Activated CD4-positive, alpha-beta T cell treated with anti-CD3 and anti-CD28 coated beads, Interleukin-2, amount 50 U/mL, for 16 hours (primary cell): ENCODE data around the gene HEMK1.
A peak's percentile ranks its signal among the peaks of the same experiment; 100 is the strongest.

Experiments used
- DNase-seq: peaks from one replicate; pipeline ENCODE4 v3.0.0-alpha.2; 2020

The HEMK1 gene

DNA sequence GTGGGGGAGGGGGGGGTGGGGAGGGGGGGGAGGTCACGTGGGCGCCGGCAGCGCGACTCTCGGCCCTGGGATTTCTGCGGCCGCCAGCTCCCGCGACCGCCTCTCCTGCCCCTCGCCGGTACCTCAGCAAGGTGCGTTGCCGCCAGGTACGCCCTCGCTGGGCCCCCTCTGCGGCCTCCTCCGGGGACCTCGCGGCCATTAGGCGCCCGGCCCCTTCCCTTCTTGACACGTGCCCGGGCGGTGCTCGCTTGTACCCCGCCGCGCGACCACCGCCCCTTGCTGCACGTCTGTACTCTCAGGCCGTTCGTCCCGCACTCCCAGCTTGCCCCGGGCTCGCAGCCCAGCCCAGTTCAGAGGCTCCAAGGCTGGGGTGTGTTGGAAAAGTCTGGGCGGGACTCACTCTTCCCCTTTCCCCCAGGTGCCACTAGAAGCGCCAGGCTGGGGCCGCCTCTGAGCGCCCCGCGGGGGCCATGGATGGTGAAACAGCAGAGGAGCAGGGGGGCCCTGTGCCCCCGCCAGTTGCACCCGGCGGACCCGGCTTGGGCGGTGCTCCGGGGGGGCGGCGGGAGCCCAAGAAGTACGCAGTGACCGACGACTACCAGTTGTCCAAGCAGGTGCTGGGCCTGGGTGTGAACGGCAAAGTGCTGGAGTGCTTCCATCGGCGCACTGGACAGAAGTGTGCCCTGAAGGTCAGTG lies 47.9 kb downstream of the HEMK1 start, which contains the start of gene MAPKAPK3:
MAPKAPK3 (plus strand) TSS at position 56 of the 696 bp plus-strand sequence; CDS start at position 471, 415 bp downstream.
- no peak for DNase-seq

DNA sequence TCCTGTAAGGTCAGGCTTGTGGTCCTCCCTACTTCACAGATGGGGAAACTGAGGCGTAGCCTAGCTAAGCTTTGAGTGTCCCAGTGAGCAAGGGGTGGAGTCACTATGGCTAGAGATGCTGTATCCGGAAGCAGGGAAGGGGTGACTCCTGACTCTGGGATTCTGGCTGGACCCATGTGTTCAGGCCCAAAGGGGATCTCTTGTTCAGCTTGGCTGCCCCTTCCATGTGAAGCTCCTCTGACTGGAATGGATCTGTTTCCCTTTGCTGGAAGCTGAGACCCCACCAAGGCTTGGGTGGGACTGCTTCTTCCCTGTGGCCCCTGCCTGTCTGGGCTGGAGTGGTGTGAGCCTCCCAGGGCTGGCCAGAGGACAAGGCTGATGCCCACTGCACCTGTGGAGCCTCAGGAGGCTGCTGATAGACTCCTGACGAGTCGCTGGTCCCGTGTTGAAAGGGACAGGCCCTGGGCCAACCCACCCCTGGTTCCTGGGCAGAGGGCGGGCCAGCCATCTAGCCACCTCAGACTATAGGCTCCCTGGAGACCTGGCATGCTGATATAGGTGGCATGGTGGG lies 48.7 kb downstream of the HEMK1 start:
- no peak for DNase-seq

DNA sequence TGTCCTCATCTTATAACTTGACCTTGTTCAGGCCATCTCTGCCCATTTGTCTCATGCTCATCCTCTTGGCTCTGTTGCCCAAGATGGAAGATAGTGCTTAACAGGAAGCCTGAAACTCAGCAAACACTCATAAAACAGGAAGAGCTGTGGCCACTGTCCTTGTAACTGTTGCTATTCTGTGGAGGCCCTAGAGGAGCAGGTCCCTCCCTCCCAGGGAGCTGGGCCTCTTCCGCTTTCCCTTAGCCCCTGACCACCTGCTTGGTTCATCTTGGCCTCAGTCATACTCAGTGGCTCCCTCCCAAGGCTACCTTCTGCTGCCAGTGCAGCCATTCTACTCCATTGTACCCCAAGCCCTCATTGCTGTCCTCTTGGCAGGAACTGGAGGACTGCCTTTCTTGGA lies 51.1 kb downstream of the HEMK1 start:
- no peak for DNase-seq

DNA sequence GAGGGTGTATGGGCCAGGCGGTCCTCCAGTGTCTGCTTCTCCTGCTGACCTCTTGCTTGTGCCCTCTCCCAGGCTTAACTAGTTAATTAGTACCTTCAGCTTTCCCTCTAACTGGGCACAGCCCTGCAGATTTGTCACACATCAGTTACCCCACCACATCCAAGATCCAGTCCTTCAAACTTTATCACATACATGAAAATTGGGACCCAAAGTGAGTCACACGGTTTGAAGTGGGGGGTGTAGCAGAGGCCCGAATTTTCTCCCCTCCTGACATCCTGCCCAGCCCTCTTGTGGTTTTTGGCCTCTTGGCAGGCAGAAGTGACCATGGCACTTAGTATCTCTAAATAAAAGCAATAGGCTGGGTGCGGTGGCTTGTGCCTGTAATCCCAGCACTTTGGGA lies 51.5 kb downstream of the HEMK1 start:
- DNase-seq, result no peak

DNA sequence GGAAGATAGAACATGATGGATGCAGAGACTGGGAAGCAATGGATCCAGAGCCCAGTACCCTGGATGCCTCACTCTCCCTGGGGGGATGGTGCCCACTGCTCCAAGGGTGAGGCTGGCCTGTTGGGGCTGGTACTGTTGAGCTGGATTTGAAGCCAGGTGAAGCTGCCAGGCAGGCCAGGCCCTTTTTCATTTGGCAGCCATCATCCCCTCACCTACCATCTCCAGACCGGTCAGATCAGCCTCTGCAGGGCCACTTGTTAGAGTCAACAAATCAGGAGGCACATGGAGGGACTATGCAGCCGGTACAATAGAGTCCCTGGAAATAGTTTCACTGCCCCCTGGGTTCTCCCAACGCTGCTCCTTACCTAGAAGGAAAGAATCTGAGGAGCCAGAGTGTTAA lies 53.6 kb downstream of the HEMK1 start:
- DNase-seq, result no peak

DNA sequence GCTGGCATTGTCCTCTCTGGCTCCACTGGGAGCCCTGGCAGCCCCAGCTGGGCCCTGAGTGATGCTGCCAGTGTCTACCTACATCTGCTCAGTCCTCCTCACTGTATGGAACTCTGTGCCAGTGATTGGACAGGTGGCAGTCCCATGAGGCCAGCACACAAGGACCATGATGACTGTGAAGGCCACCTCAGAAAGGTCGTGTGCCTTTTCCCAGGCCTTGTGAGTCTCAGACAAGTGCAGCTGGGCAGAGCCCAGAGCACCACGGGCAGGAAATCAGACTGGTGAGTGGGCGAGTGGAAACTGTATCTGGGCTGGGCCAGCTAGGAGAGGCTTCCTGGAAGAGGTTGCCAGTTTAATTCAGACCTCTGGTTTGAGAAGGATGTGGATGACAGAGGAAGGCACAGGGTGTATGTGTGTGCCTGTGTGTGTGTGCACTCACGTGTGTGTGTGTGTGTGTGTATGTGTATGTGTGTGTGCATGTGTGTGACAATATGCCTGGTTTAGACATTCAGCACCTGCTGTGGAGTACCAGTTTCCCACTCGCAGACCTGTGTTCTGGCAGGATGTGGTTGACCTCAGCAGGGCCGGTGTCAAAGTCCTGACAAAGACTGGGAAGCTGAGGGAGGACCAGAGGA lies 54.6 kb downstream of the HEMK1 start:
- DNase-seq, result peak; percentile 80

DNA sequence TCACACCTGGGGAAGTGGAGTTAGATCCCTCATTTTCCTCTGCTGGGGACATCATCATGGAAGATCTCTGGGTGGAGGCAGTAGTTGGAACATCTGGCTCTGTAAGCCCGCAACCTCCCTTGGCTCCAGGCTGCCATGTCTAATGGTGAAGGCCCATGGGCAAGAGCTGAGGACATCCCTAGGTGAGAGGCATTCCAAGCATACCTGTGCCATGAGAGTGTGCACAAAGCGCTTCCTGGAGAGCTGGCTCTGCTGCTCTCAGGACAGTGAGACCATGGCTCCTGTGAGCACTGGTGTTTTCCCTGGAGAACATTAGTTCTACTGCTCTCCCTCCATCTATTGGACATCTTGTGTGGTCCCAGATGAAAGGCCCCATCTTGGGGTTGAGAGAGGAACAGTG lies 55.3 kb downstream of the HEMK1 start:
- DNase-seq, result no peak

DNA sequence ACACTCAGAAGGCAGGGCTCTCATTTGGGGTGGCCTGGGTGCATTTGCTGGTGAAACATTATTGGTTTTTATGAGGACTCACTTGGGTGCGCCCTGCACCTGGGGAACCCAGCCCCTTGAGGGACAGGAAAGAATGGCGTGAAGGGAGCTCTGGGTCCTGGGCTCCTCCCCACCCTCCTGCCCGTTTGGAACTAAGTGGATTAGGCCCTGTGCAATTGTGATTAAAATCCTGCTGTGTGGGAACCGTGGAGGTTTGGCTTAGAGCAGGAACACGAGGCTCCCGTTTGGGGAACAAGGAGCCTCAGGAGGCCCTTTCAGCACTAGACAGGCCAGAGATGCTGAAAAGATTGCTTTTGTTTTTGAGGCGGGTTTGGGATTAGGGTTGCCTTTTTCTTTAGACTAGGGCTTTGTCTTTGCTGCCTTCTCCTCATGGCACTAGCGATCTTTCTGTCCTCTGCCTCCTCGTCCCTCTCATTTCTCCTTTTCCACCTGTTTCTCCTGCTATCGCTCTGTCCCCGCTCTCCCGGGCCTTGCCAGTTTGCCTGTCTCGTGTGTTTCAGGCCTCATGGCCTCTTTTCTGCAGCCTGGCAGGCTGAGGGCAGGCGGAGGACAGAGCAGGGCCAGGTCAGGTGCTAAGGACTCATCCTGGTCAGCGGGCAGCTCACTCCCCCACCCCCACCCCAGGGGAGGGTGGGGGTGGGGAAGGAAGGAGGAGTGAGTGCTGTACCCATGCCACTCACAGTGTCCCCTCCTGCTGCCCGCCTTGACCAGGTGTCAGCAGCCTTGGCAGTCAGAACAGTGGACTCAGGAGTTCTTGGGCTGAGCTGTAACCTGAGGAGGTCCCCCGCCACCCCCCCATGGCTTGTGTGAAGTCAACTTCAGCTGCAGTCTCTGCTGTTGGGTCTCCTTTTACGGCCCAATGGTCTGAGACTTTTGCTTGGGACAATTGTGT lies 56.2 kb downstream of the HEMK1 start:
- DNase-seq, result no peak

DNA sequence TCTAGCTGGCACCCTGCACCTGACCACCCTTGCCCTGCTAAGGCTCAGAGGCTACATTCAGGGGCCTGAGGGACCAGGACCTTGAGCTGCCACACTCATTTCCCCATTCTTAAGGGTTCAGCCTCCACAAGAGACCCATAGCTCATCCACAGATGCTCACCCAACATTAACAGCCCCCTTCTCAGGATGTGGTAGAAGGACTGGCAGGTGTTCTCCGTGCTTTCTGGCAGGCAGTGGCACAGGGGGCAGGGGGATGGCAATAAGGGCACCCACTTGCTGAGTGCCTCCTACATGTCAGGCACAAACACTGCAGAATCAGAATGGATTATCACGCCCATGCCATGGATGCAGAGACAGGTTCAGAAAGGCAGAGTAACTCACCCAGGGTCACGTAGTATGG lies 57.1 kb downstream of the HEMK1 start:
- DNase-seq, result no peak

DNA sequence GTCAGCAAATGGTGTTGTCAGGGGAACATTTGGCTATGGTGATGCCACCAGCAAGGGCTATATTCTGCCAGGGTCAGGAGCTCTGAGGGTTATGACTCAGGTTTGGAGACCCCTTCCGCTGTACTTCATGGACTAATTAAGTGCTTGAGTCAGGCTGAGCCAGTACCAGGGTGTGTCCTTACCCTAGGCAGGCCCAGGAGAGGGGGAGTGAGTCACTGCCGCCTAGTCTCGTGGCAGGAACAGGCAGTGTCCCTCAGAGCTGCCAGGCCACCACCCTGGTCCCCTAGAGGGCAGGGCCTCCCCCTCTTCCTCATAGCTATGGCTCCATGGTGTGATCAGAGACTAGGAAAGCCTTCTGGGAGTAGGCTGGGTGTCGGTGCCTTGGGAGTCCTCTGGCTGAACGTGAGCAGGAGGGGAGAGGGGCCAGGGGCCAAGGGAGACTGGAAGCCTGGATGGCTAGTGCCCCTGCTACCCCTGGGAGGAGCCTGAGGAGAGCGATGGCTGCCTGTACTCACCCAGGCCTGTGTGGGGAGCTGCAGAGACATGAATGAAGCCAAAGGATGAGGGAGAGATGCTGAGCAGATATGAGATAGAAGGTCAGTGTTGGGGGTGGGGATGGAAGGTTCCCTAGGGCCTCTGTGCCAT lies 58.2 kb downstream of the HEMK1 start:
- DNase-seq, result no peak

DNA sequence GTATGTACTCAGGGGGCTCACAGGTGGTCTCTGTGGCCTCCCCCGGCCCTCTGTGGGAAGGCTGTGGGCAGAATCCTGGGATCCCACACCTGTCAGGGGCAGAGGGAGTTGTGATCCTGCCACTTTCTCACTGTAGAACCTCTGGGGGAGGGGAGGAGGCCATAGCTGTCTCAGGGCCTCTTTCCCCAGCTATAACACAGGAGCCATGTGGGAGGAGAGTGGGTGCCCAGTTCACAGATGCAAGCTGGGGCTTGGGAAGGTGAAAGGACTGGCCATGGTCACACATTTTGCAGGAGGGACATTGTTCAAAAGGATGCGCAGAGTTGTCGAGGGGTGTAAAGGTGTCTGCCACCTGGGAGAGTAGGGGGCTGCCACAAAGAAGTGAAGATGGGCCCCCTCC lies 59.3 kb downstream of the HEMK1 start:
- no peak for DNase-seq

DNA sequence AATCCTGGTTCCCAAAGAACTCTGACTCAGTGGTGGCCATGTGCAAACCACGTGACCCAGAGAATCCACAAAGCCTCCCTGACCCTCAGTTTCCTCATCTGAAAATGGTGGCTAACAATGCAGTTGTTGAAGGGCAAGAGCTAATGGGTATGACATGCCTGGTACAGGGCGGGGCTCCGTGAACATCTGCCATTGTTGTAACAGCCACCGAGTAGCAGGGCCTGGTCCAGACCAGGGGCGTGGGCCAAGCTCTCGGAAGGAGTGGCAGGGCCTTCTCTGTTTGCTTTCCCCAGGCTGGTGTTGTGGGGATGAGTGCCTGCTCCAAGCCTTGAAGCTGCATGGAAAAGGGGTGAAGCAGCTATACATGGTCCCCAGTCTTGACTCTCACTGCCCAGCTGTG lies 61.1 kb downstream of the HEMK1 start:
- no peak for DNase-seq

DNA sequence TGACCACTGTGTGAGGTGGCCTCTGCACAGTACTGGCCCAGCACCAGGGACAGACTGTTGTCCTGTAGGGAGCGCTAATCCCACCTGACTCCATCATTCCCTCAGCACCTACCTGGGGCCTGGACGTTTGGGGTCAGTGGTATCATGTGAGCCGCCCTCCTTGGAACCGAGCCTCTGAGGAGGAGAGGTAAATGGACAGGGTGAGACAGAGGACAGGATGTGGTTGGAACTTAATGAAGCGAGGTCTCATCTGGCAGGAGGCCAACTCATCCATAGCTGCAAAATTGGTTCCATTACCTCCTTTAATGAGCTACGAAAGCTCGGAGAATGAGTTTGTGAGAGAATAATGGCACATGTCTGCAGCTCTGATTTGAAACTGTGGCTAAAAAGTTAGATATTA lies 61.6 kb downstream of the HEMK1 start:
- no peak for DNase-seq

DNA sequence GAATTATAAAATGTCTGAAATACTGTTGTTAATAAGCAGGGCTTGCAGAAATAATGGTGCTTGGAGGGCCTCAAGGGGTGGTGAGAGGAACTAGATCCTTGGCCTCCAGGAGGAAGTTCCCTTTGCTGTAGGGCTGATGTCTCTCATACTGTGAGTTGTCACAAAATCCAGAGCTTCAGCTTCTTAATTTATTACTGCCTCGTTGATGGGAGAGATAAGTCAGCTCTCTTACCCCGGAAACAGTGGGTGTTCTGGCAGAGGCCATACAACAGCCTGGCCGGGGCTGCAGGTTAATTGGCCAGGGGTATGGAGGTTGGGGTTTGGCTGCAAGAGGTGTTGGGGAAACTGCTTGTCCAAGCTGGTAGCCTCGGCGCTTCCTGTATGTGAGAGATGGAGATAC lies 63.1 kb downstream of the HEMK1 start:
- no peak for DNase-seq

DNA sequence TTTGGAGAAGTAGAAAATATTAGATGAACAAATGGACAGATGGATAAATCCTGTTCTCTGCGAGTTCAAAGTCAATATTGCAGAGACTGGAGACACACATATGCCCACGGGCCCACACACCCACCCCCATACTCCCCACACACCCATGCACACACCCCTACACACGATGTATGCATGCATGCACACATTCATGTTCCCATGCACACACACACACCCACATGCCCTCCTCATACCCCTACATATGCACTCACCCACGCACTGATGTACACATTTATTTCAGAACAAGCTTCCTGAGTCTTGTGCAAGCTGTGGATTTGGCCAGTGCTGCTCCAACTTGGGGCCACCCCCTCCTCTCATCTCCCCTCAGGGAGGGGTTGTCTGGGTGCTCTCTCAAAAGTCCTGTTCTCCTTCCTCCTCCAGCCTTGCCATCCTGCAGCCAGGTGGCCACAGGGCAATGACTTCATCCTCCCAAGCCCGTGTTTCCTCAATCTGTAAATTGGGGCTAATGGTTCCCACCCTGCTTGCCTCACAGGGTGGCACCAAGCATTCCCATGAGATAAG lies 64.0 kb downstream of the HEMK1 start:
- no peak for DNase-seq

DNA sequence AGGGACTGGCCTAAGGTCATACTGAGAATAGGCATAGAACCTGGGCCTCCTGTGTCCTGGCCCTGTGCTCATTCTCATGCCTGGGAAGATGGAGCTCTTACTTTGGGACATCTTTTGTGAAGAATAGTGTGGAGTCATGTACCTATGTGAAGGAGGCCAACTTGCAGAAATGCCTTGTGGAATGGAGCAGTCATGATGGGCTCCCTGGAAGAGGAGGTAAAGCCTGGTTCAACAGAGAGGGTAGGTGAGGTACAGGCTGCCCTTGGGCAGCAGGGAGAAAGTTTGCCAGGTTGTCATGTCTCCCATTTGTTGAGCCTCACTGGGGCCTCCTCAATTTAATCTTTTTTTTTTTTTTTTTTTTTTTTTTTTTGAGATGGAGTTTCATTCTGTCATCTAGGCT lies 65.7 kb downstream of the HEMK1 start:
- no peak for DNase-seq

DNA sequence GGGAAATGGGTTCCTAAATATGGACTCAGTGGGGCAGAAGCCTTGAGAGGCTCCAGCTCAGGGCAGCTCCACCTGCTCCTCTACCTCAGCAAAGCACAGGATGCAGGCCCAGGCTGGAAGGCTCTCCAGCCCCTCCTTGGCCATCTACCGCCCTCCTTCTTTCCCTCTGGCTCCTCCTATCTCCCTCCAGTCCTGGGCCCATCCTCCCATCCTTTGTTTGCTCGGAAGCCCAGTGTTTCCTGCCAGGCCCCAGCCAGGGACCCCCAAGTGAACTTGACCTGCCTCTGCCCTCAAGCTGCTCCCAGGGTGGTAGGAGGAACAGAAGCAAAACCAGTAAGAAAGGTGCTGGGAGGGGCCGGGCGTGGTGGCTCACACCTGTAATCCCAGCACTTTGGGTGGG lies 67.7 kb downstream of the HEMK1 start:
- DNase-seq, result no peak

DNA sequence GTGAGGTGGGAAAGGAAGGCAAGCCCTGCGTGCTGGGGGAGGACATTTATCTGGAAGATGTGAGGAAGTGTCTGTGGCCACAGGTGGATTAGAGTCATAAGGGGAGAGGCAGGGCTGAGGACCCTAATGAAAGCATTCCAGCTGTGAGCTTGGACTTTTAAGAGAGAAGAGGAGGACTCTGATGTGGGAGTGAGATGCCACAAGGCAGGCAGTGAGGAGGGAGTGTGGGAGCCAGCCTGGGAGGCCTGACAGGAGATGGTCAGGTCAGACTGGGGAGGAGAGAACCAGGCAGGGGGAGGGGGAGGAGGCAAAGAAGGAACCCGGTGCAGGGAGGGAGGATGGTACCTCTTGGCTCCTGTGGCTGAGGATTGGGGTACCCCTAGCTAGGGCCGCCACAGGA lies 68.6 kb downstream of the HEMK1 start:
- DNase-seq, result no peak

DNA sequence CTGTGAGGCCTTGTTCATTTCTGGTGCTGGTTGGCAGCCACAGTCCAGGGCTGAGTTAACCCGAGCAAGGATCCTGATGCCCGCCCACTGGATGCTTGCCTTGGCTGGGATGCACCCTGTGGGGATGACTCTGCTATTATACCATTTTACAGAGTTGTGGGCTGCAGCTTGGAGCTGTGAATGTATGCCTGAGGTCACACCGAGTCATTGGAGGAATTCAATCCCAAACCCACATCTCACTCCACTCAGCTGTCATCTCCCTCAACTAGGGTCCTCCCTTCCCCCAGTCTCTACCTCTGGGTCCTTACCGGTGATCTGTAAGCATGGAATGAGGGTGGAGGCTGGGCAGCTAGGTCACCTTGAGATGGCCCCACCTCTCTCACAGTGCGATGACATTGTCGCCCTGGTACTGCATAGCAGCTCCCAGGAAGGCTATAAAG lies 69.8 kb downstream of the HEMK1 start:
- no peak for DNase-seq

DNA sequence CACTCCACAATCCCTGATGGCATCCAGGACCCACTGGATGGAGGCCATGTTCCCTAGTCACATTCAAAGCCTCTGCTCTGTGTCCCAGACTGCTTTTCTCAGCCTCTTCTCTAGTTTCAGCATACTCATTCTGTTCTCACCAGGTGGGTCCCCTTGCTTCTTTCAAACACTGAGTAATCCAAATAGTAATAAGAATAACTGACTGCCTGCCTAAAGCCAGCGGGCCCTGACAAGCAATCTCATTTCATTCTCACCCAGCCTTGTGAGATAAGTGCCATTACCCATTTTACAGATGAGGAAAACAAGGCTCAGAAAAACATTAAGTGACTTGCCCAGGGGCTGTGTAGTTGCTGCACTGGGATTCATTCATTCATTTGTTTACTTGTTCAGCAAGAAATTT lies 73.1 kb downstream of the HEMK1 start:
- peak; percentile 45 for DNase-seq

DNA sequence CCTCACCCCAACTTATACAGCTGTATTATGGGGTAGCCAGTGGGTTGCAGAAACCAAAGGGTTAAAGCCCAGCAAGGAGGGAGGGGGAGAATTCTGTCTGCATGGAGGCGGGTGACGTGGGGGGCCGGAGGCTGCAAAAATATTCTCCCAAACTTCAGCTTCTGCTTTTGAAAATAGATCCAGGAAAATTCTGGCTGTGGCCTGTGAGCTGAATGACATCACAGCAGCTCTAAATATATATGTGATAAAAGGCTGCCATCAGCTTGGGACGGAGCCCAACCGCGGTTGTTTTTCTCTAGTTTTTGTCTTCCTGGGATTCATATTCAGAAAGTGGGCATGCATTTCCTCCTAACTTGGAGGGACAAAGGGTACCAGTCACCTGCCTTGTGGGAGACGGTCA lies 75.2 kb downstream of the HEMK1 start:
- DNase-seq, result no peak

DNA sequence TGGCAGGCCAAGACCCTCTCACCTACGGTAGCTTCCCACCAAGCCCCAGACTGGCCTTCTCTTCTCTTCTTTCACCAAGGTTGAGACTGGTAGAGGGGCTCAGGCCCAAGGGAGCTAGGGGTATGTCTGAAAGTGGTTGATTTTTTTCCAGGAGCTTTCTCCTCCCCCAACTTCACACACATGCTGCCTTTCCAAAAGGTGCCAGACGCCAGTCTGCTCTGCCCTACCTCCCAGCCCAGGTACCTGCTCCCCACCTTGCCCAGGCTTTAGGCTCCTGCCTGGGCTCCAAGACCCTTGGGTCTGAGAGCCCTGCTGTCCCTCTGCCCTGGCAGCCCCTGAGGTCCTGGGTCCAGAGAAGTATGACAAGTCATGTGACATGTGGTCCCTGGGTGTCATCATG lies 76.1 kb downstream of the HEMK1 start:
- DNase-seq, result no peak
